Occipital lobe (tissue), 2 donors: ENCODE results near the gene GPR146. TPM values are rescaled to one million over a fixed set of nuclear protein-coding genes. Genes with fewer than 3 reads are reported as not detected.

Source experiments
- DNase-seq: peaks from one replicate; lab custom pipeline; 2025; lab: John Stamatoyannopoulos, UW
- total RNA-seq: library from RNA; depleted of rRNA; stranded (reverse); fragments of >200 nt; gene quantifications from one replicate; pipeline ENCODE4 v1.2.3, GENCODE V29; 2014

Gene GPR146
- total RNA-seq, 1 donor from 2014 or later, result 6.7 TPM

- no peak for DNase-seq
Observed at GRCh38 chr7:1041551-1042491, 2.5 kb upstream of the GPR146 start.

GRCh38 chr7:1042492-1042833 is 1.9 kb upstream of the GPR146 start:
- DNase-seq, result no peak

- DNase-seq, result no peak
Observed at GRCh38 chr7:1043552-1044188, 676 bp upstream of the GPR146 start.

GRCh38 chr7:1045069-1046063 is 1.0 kb downstream of the GPR146 start:
- no peak for DNase-seq

GRCh38 chr7:1046722-1047679 is 2.7 kb downstream of the GPR146 start:
- DNase-seq, result no peak

GRCh38 chr7:1049006-1049741 is 4.8 kb downstream of the GPR146 start:
- no peak for DNase-seq

- DNase-seq, result no peak
Observed at GRCh38 chr7:1049801-1050200, 5.5 kb downstream of the GPR146 start.

- DNase-seq, result no peak
Observed at GRCh38 chr7:1050254-1050906, 6.0 kb downstream of the GPR146 start.

- no peak for DNase-seq
Observed at GRCh38 chr7:1050956-1051690, 6.8 kb downstream of the GPR146 start.

GRCh38 chr7:1052031-1052818 is 7.9 kb downstream of the GPR146 start:
- no peak for DNase-seq

- DNase-seq, result no peak
Observed at GRCh38 chr7:1053002-1053411, 8.7 kb downstream of the GPR146 start.

GRCh38 chr7:1053816-1054370 is 9.5 kb downstream of the GPR146 start:
- DNase-seq, result no peak

GRCh38 chr7:1054438-1054837 is 10.1 kb downstream of the GPR146 start:
- no peak for DNase-seq

GRCh38 chr7:1054861-1055450 is 10.6 kb downstream of the GPR146 start:
- peak; percentile 32 for DNase-seq

GRCh38 chr7:1055491-1055955 is 11.2 kb downstream of the GPR146 start:
- DNase-seq, result no peak

- DNase-seq, result no peak
Observed at GRCh38 chr7:1055956-1056784, 11.8 kb downstream of the GPR146 start.
